ENCODE measurements around the gene SGF29.
"Not testable (repeated sequence)": the region's sequence is repeated elsewhere in the genome, so short reads cannot be mapped to it uniquely, and the experiment has no call there.

Gene SGF29

GRCh38 chr16:28597692-28598261 lies 44.1 kb downstream of the SGF29 start:
- no peak for DNase-seq

DNA sequence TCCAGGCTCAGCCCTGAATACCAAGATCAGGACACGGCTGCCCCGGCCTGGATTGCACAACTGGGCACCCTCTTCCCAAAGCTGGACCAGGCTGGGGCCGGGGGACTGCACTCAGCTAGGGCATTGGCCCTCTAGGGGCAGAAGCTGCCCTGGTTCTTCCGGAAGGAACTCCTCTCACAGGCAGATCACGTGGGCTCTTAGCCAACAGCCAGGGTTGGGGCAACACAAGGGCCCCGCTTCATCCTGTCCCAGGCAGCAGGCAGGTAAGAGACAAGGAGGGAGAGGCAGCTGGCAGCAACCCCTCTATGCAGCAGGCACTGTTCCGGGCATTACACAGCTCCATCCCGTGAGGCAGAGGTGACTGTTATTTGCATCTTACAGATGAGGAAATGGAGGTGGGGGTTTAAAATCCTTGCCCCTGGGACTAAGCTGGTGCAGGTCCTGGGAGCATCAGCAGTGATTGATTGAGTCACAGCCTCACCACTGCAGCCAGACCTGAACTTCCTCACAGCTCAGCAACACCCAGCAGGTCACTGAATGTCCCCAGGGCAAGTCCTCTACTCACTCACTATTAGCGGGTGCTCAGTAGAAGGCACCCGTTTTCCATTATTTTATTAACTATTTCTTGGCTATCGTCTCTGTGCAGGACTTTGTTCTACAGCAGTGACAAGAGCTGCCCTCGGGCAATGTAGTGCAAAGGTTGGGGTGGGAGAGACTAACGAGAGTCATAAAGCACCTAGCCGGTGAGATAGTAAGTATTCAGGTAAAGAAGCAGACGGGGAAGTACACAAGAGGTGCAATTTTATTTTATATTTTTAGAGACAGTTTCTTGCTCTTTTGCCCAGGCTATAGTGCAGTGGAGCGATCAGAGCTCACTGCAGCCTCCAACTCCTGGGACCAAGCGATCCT lies 45.9 kb downstream of the SGF29 start:
- DNase-seq, result not testable (repeated sequence)

DNA sequence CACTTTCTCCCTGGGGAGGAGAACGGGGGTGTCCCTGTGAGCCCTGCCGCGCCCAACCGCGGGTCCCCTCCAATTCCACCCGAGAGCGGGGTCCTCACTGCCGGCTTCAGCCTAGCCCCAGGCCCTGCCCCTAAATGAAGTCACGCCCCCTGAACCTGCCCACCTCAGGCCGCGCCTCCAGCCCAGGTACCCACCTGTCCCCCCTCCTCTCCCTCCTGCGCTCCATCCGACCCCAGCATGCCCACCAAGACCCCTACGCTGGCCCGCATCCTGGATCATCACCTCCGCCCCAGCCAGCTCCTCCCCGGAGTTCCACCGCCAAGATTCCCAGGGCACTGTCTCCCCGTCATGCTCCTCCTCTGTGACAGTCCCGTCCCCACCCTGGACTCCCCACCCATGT lies 47.2 kb downstream of the SGF29 start:
- not testable (repeated sequence) for DNase-seq

- not testable (repeated sequence) for DNase-seq
These were observed 47.9 kb downstream of the SGF29 start for GRCh38 chr16:28601589-28601988.

DNA sequence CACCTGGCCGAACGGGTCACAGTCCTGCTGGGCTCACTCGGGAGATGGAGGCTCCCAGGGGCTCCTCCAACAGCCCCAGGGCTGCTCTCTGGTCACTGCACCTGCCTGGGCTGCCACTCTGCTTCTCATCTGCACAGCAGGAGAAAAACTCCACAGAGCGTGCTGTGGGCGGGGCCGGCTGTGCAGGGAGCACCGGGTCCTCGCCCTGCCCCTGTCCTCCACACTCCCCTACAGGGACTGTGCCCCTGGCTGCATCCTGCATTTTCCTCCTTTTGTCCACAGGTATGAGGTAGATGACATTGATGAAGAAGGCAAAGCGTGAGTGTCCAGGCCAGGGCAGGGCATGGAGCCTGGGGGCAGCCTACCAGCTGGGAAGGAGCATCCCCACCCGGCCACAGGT lies 48.3 kb downstream of the SGF29 start:
- DNase-seq, result not testable (repeated sequence)

GRCh38 chr16:28602529-28602928 lies 48.8 kb downstream of the SGF29 start:
- no peak for DNase-seq

DNA sequence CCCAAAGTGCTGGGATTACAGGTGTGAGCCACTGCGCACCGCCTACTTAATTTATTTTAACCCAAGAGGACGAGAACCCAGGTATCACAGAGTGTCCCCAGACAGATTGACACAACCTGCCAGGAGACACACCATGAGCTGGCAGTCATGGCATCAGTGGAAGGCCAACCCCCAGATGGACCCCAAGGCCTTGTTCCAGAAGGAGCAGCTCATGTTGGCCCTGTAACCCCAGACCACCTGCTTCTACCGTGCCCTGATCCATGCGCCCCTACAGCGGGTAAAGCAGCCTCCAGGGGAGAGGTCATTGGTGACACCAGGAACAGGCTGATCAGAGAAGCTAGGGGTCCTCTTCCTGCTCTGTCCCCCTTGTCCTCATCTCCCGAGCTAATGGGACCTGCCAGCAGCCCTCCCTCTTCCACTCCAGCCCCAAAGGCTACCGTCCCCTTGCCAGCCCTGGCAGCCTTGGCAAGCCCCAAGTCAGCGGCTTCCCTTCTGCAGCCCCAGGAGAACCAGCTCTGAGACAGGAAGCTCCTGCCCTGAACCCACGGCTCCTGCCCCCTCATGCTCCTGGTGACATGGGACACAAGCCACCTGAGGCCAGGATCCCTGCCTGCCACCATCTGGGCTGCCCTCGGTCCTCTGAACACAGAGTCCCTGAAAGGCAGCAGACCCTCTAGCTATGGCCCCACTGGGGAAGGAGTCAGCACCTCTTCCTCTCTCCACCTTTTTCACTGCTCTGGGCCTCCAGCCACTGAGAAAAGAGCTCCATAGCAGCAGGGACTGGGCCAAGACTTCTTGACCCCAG lies 49.9 kb downstream of the SGF29 start:
- no peak for DNase-seq

- no peak for DNase-seq
These were observed 50.5 kb downstream of the SGF29 start for GRCh38 chr16:28604186-28604565.

- DNase-seq, result no peak
These were observed 52.8 kb downstream of the SGF29 start for GRCh38 chr16:28606291-28607115.

- no peak for DNase-seq
These were observed 53.5 kb downstream of the SGF29 start for GRCh38 chr16:28607116-28607623.

DNA sequence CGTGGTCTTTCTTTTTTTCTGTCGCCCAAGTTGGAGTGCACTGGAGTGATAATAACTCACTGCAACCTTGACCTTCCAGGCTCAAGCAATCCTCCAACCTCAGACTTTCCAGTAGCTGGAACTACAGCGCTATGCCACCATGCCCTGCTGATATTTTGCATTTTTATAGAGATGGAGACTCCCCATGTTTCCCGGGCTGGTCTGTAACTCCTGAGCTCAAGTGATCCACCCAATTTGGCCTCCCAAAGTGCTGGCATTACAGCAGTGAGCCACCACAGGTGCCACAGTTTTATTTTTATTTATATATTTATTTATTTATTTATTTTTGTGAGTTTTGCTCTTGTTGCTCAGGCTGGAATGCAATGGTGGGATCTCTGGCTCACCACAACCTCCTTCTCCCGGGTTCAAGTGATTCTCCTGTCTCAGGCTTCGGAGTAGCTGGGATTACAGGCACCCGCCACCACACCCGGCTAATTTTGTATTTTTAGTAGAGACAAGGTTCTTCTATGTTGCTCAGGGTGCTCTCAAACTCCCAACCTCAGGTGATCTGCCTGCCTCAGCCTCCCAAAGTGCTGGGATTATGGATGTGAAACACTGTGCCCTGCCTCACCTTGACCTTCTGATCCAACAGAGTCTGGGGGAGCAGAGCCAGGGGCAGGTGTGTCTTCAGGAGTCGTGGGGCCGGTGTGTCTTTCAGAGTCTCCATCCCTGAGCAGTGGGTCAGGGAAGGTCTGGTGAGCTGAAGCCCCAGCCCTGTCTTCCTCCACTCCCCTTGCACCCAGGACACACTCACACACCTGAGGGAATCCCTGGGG lies 54.2 kb downstream of the SGF29 start:
- DNase-seq, result not testable (repeated sequence)

- DNase-seq, result not testable (repeated sequence)
These were observed 54.7 kb downstream of the SGF29 start for GRCh38 chr16:28608496-28608808.

- not testable (repeated sequence) for DNase-seq
These were observed 55.3 kb downstream of the SGF29 start for GRCh38 chr16:28608867-28609596.

DNA sequence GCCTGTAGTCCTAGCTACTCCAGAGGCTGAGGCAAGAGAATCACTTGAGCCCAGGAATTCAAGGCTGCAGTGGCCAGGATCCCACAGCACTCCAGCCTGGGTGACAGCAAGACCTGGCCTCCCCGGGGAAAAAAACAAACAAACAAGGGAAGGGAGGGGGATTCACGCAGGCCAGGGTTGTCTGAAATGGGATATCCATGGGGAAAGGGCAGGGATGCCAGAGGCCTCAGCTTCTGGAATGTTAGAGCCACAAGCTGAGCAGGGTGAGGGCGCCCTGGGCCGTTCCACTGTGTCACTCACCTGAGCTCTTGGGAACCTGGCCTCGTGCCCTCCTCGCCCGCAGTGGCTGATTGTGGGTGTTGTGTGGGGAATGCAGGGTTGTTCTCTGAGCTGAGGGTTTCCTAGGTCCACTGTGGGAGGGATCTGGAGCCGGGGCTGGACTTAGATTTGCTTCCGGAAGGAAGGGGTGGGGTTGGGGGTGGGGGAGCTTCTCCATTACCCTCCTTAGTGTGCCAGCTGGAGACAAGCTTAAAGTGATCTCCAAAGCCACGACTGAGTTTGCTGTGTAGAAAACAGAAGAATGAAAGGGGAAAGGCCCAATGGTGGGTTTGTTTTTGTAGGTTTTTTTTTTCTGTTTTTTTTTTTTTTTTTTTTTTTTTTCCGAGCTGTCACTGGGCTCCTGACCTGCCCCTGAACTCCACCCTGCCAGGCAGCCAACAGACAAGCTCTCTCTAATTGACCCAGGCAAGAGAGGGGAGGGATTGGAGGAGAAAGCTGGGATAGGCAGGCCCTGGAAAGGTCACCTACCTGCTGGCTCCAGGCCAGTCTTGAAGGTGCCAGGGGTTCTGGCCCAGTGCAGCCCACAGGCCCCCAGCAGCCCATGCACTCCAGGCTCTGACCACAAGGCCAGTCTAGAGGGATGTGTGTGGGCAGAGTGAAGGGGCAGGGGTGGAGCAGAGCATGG lies 56.2 kb downstream of the SGF29 start, which contains the start of gene SULT1A1:
TSS of gene SULT1A1 (minus strand) at position 414 of the 964 bp plus-strand sequence. CDS start 1,189 bp downstream, outside the sequence.
- no peak for DNase-seq

GRCh38 chr16:28610595-28611191 lies 57.0 kb downstream of the SGF29 start:
- DNase-seq, result no peak

GRCh38 chr16:28612359-28613280 lies 58.9 kb downstream of the SGF29 start:
- not testable (repeated sequence) for DNase-seq

- DNase-seq, result not testable (repeated sequence)
These were observed 60.2 kb downstream of the SGF29 start for GRCh38 chr16:28613912-28614311.

DNA sequence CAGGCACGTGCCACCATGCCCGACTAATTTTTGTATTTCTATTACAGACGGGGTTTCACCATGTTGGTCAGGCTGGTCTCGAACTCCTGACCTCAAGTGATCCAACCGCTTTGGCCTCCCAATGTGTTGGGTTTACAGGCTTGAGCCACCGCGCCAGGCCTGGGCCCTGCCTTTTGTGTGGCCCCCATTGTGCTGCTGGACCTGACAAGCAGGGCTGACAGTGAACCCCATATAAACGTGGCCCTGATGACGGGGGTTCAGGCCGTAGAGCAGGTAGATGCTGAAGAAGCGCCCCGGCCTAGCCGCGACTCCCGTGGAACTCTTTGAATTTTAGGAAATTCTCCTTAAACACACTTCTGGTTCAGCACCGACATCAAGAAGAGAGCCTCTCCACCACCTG lies 60.8 kb downstream of the SGF29 start:
- DNase-seq, result not testable (repeated sequence)

All from CD4-positive, alpha-beta T cell treated with Interleukin-21 for 1 hour (primary cell).